Sigmoid colon (tissue), 7 donors: Measurements from ENCODE around the gene RIMKLA. TPM values are rescaled to one million over a fixed set of nuclear protein-coding genes. Genes with fewer than 3 reads are reported as not detected.

ENCODE experiments used
- DNase-seq: peaks from one replicate; pipeline ENCODE4 v3.0.0-alpha.2; 2019
- H3K27ac ChIP-seq, 4 donors: fragments of 200-600 bp; sonication (generic); one replicate each; pipeline ENCODE4 v1.5.1; 2016 to 2019; ENCODE audit warnings: mild to moderate bottlenecking in 1 of 4
- H3K27me3 ChIP-seq, 3 donors: fragments of 200-600 bp; sonication (generic); one replicate each; pipeline ENCODE4 v1.5.1; 2019; ENCODE audit warnings: mild to moderate bottlenecking in 1 of 3
- H3K36me3 ChIP-seq, 4 donors: fragments of 200-600 bp; sonication (generic); one replicate each; pipeline ENCODE4 v1.5.1; 2016 to 2019
- H3K4me1 ChIP-seq, 4 donors: fragments of 200-600 bp; sonication (generic); one replicate each; pipeline ENCODE4 v1.5.1; 2017 to 2019
- H3K4me3 ChIP-seq, 4 donors: fragments of 200-600 bp; sonication (generic); one replicate each; pipeline ENCODE4 v1.5.1; 2017 to 2019; ENCODE audit warnings: mild to moderate bottlenecking in 2 of 4, moderate library complexity in 1 of 4
- H3K9me3 ChIP-seq, 4 donors: fragments of 200-600 bp in 3 of 4; sonication (generic) in 3 of 4; one replicate each; pipeline versions ENCODE4 v1.5.1 to v1.6.1; 2013 to 2019
- EP300 ChIP-seq, 4 donors: sonication (generic); formaldehyde crosslinking; IDR thresholded peaks; one replicate each; pipeline ENCODE4 v1.6.1; 2017; ENCODE audit warnings: antibody characterized with exemption in 4 of 4
- POLR2A ChIP-seq, 2 donors: fragments of 450-650 bp; IDR thresholded peaks; one replicate each; pipeline ENCODE4 v1.6.1; 2016; ENCODE audit warnings: antibody characterized with exemption in 2 of 2, mild to moderate bottlenecking in 2 of 2, moderate library complexity in 2 of 2
- POLR2AphosphoS5 ChIP-seq, 4 donors: sonication (generic); formaldehyde crosslinking; IDR thresholded peaks; one replicate each; pipeline ENCODE4 v1.6.1; 2017; ENCODE audit warnings: antibody characterized with exemption in 4 of 4
- WGBS, 2 donors: extraction: QIAGEN DNeasy Blood & Tissue Kit; methylation state at CpG; one replicate each; pipeline ENCODE4 v1.1.7; 2013; 5-methylcytosine and 5-hydroxymethylcytosine counted together
- intact Hi-C: fragments of 100-400 bp; cut with DNase I; formaldehyde crosslinking; loops from one replicate; pipeline ENCODE4 v1.15.1; 2023
- polyA plus RNA-seq, 3 donors: library from polyadenylated mRNA; stranded (reverse); fragments of 200-250 nt; gene quantifications; one replicate each; pipeline ENCODE4 v1.2.3, GENCODE V29; 2013
- total RNA-seq, 4 donors: library from RNA; depleted of rRNA; stranded (reverse); fragments of >200 nt; gene quantifications; one replicate each; pipeline ENCODE4 v1.1.0, GENCODE V29; 2016
- TF ChIP-seq, protein P1 (sequence below), 4 experiments: fragments of 450-650 bp in 3 of 4; fragments of 200-600 bp in 1 of 4; IDR thresholded peaks; one replicate each; pipeline ENCODE4 v1.5.1; 2016 to 2019; ENCODE audit warnings: antibody characterized with exemption in 4 of 4, mild to moderate bottlenecking in 3 of 4, moderate library complexity in 2 of 4
- donor health status: healthy with polysubstance abuse.
- donor health status: Bipolar disorder and iron deficiency.
- donor health status: healthy.

The RIMKLA gene
- total and polyA plus RNA-seq, 7 donors: 2.1 to 11.4 (median 4.1) TPM

GRCh38 chr1:42369471-42369870 is 11.1 kb upstream of the RIMKLA start:
- TF ChIP-seq POLR2A (IDR thresholded peaks at IDR 0.05) (no peak), POLR2AphosphoS5 (IDR thresholded peaks at IDR 0.05) (no peak)
- TF ChIP-seq, protein P1, sequence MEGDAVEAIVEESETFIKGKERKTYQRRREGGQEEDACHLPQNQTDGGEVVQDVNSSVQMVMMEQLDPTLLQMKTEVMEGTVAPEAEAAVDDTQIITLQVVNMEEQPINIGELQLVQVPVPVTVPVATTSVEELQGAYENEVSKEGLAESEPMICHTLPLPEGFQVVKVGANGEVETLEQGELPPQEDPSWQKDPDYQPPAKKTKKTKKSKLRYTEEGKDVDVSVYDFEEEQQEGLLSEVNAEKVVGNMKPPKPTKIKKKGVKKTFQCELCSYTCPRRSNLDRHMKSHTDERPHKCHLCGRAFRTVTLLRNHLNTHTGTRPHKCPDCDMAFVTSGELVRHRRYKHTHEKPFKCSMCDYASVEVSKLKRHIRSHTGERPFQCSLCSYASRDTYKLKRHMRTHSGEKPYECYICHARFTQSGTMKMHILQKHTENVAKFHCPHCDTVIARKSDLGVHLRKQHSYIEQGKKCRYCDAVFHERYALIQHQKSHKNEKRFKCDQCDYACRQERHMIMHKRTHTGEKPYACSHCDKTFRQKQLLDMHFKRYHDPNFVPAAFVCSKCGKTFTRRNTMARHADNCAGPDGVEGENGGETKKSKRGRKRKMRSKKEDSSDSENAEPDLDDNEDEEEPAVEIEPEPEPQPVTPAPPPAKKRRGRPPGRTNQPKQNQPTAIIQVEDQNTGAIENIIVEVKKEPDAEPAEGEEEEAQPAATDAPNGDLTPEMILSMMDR (IDR thresholded peaks at IDR 0.05): no peak
- 93 to 94% methylated on average over 1 of the region's 1 CpG for WGBS, 2 donors
- H3K27me3 ChIP-seq: no peaks in the 10 kb centered on the region
- DNase-seq: no peak
- H3K4me3 ChIP-seq: no peak overlapping the region
- intact Hi-C loops: no loop called here
- no peaks in the 10 kb centered on the region for H3K9me3 ChIP-seq
- no peaks in the 10 kb centered on the region for H3K36me3 ChIP-seq
- H3K27ac ChIP-seq: no peak overlapping the region
- no peaks in the 10 kb centered on the region for H3K4me1 ChIP-seq

DNA sequence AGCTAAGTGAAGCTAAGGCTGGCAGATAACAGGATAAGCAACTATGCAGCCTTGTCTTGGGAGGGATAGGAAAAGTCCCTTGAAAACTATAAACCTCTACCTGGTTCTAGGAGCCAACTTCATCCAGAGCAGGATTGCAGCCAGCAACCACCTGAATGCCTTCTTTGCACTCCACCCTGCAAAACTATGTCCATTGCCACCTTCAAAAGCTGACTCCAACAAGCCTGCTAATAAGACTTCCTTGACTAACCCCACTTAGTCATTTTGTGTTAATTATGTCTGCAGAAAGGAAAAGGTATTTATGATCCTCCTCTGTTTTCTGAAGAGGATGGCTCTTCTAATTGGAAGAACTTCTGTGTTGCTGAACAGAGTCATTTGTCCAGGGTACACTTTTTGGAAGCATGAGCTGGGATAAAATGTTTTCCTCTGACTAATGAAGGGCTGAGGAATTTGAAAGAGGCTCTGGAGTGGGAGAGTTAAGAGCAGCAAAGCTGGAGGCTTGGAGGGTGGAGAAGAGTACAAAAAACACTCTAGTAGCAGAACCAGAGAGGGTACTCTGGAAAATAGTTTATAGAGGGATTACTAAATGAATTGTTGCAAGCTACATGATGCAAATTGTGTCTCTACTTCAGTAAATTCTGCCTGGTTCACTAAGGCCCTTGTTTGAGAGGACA is 9.6 kb upstream of the RIMKLA start:
- H3K4me3 ChIP-seq: no peak overlapping the region
- TF ChIP-seq EP300 (IDR thresholded peaks at IDR 0.05) (no peak), POLR2A (IDR thresholded peaks at IDR 0.05) (no peak), POLR2AphosphoS5 (IDR thresholded peaks at IDR 0.05) (no peak)
- TF ChIP-seq, protein P1 (IDR thresholded peaks at IDR 0.05): no peak
- no peaks in the 10 kb centered on the region for H3K36me3 ChIP-seq
- H3K27me3 ChIP-seq: no peaks in the 10 kb centered on the region
- no peaks in the 10 kb centered on the region for H3K9me3 ChIP-seq
- intact Hi-C loops: no loop called here
- H3K27ac ChIP-seq: no peak overlapping the region
- no peak for DNase-seq
- no peaks in the 10 kb centered on the region for H3K4me1 ChIP-seq

- intact Hi-C loops: no loop called here
- H3K27me3 ChIP-seq: no peaks in the 10 kb centered on the region
- no peak overlapping the region for H3K4me3 ChIP-seq
- H3K4me1 ChIP-seq: no peaks in the 10 kb centered on the region
- no peak overlapping the region for H3K27ac ChIP-seq
- H3K36me3 ChIP-seq: no peaks in the 10 kb centered on the region
- WGBS, 2 donors: 85 to 93% methylated on average over 2 of the region's 2 CpGs
- DNase-seq: no peak
- TF ChIP-seq POLR2A (IDR thresholded peaks at IDR 0.05) (no peak), EP300 (IDR thresholded peaks at IDR 0.05) (no peak), POLR2AphosphoS5 (IDR thresholded peaks at IDR 0.05) (no peak)
- TF ChIP-seq, protein P1 (IDR thresholded peaks at IDR 0.05): no peak
- no peaks in the 10 kb centered on the region for H3K9me3 ChIP-seq
Measured at GRCh38 chr1:42372796-42373195, 7.8 kb upstream of the RIMKLA start.

GRCh38 chr1:42379794-42380585 is 602 bp upstream of the RIMKLA start:
- TF ChIP-seq POLR2AphosphoS5 (IDR thresholded peaks at IDR 0.05) (no peak), EP300 (IDR thresholded peaks at IDR 0.05) (no peak), POLR2A (IDR thresholded peaks at IDR 0.05) (no peak)
- TF ChIP-seq, protein P1 (IDR thresholded peaks at IDR 0.05): no peak
- intact Hi-C loops: loop anchor here (2.0 to 5.0 kb wide), 3 partner anchors 42 to 77 kb away; partner anchors contain the start of genes FOXJ3, PPCS and ZMYND12
- Histone ChIP-seq H3K4me1 (peaks cover 0 to 16% (median 12%) of the 10 kb centered on the region in 4 donors), H3K27me3 (no peaks in the 10 kb centered on the region), H3K36me3 (no peaks in the 10 kb centered on the region), H3K9me3 (no peaks in the 10 kb centered on the region), H3K4me3 (peak overlapping the region; percentile 34 to 71 (median 68)), H3K27ac (peak overlapping the region in 3 of 4 donors; percentile 71 to 85 (median 72))
- WGBS, 2 donors: 2% methylated on average over 34 of the region's 34 CpGs
- DNase-seq: no peak
